Activated CD4-positive, CD25-positive, alpha-beta regulatory T cell treated with anti-CD3 and anti-CD28 coated beads, Interleukin-2, amount 50 U/mL, for 72 hours (primary cell): ENCODE results near the gene BHLHE23.
"Not testable (repeated sequence)": the region's sequence is repeated elsewhere in the genome, so short reads cannot be mapped to it uniquely, and the experiment has no call there.

Source experiments
- DNase-seq: peaks from one replicate; pipeline ENCODE4 v3.0.0; 2021

Gene BHLHE23

GRCh38 chr20:63042448-63043071 is 35.8 kb upstream of the BHLHE23 start:
- DNase-seq = no peak

- DNase-seq = no peak
Measured at GRCh38 chr20:63041776-63042175, 35.0 kb upstream of the BHLHE23 start.

- DNase-seq = no peak
Measured at GRCh38 chr20:63037669-63038268, 31.0 kb upstream of the BHLHE23 start.

- DNase-seq = no peak
Measured at GRCh38 chr20:63036291-63036690, 29.5 kb upstream of the BHLHE23 start.

- no peak for DNase-seq
Measured at GRCh38 chr20:63035603-63036185, 28.9 kb upstream of the BHLHE23 start.

GRCh38 chr20:63034710-63035602 is 28.2 kb upstream of the BHLHE23 start:
- DNase-seq = not testable (repeated sequence)

- no peak for DNase-seq
Measured at GRCh38 chr20:63033794-63034709, 27.3 kb upstream of the BHLHE23 start.

GRCh38 chr20:63032861-63033793 is 26.4 kb upstream of the BHLHE23 start:
- no peak for DNase-seq

GRCh38 chr20:63032026-63032800 is 25.4 kb upstream of the BHLHE23 start:
- DNase-seq = no peak

- no peak for DNase-seq
Measured at GRCh38 chr20:63031251-63032014, 24.7 kb upstream of the BHLHE23 start.

- DNase-seq = no peak
Measured at GRCh38 chr20:63029358-63030121, 22.8 kb upstream of the BHLHE23 start.

- no peak for DNase-seq
Measured at GRCh38 chr20:63028461-63028921, 21.7 kb upstream of the BHLHE23 start.

- no peak for DNase-seq
Measured at GRCh38 chr20:63027922-63028389, 21.2 kb upstream of the BHLHE23 start.

GRCh38 chr20:63027221-63027921 is 20.6 kb upstream of the BHLHE23 start:
- DNase-seq = no peak

- DNase-seq = no peak
Measured at GRCh38 chr20:63026582-63027165, 19.9 kb upstream of the BHLHE23 start.

GRCh38 chr20:63025534-63026331 is 19.0 kb upstream of the BHLHE23 start:
- no peak for DNase-seq
